GM23338 (cell line): ENCODE results near the gene CAPN15. TPM values are rescaled to one million over a fixed set of nuclear protein-coding genes. Genes with fewer than 3 reads are reported as not detected.

ENCODE experiments used
- ATAC-seq: fragments of 200-7000 bp; cut with Tn5 transposase; 3 replicates; pipeline ENCODE4 v1.9.1; 2020
- DNase-seq: peaks from one replicate; pipeline ENCODE4 v3.0.0-alpha.2; 2015; ENCODE audit warnings: low spot score
- H2AFZ ChIP-seq: fragments of 200-600 bp; sonication (generic); 2 replicates; pipeline ENCODE4 v1.8.0; 2016; ENCODE audit warnings: antibody characterized with exemption, mild to moderate bottlenecking, moderate library complexity
- H3F3A ChIP-seq: fragments of 200-600 bp; sonication (generic); replicated peaks from 2 replicates; pipeline ENCODE4 v1.8.0; 2017; ENCODE audit warnings: antibody characterized with exemption, mixed run types, low read depth
- H3K27ac ChIP-seq: fragments of 200-600 bp; sonication (generic); 2 replicates; pipeline ENCODE4 v1.6.1; 2016; ENCODE audit warnings: low read depth
- H3K27me3 ChIP-seq: fragments of 200-600 bp; sonication (generic); 2 replicates; pipeline ENCODE4 v1.8.0; 2016; ENCODE audit warnings: mild to moderate bottlenecking, mixed run types, moderate library complexity; ENCODE audit not compliant: insufficient read depth
- H3K36me3 ChIP-seq: fragments of 200-600 bp; sonication (generic); 2 replicates; pipeline ENCODE4 v1.8.0; 2016; ENCODE audit warnings: mild to moderate bottlenecking; ENCODE audit not compliant: insufficient read depth
- H3K4me1 ChIP-seq: fragments of 200-600 bp; sonication (generic); 2 replicates; pipeline ENCODE4 v1.8.0; 2016; ENCODE audit warnings: mild to moderate bottlenecking, moderate library complexity; ENCODE audit not compliant: insufficient read depth
- H3K4me2 ChIP-seq: fragments of 200-600 bp; sonication (generic); 2 replicates; pipeline ENCODE4 v1.7.1; 2017; ENCODE audit warnings: mixed run types
- H3K4me3 ChIP-seq: fragments of 200-600 bp; sonication (generic); 2 replicates; pipeline ENCODE4 v1.6.1; 2016; ENCODE audit warnings: mixed run types
- H3K79me2 ChIP-seq: fragments of 200-600 bp; sonication (generic); replicated peaks from 2 replicates; pipeline ENCODE4 v1.8.0; 2017; ENCODE audit warnings: mild to moderate bottlenecking; ENCODE audit not compliant: insufficient read depth
- H3K9me2 ChIP-seq: fragments of 200-600 bp; sonication (generic); 2 replicates; pipeline ENCODE4 v1.8.0; 2017; ENCODE audit not compliant: insufficient read depth
- H4K20me1 ChIP-seq: fragments of 200-600 bp; sonication (generic); replicated peaks from 2 replicates; pipeline ENCODE4 v1.8.0; 2017; ENCODE audit warnings: mild to moderate bottlenecking; ENCODE audit not compliant: insufficient read depth
- H3K27ac Mint-ChIP-seq: 2 replicates; pipeline ENCODE4 v1.8.0; 2020; ENCODE audit warnings: inconsistent platforms, mild to moderate bottlenecking, moderate library complexity, mixed read lengths
- H3K27me3 Mint-ChIP-seq: 3 replicates; pipeline ENCODE4 v1.8.0; 2022; ENCODE audit warnings: low read depth, mild to moderate bottlenecking, moderate library complexity, mixed read lengths, inconsistent platforms; ENCODE audit not compliant: insufficient read depth, poor library complexity
- H3K36me3 Mint-ChIP-seq: 3 replicates; pipeline ENCODE4 v1.8.0; 2021; ENCODE audit warnings: low read depth, mild to moderate bottlenecking, inconsistent platforms, moderate library complexity, mixed read lengths
- H3K4me1 Mint-ChIP-seq: 3 replicates; pipeline ENCODE4 v1.8.0; 2020; ENCODE audit warnings: mild to moderate bottlenecking, inconsistent platforms, mixed read lengths
- H3K4me3 Mint-ChIP-seq: 3 replicates; pipeline ENCODE4 v1.8.0; 2021; ENCODE audit warnings: moderate library complexity, mild to moderate bottlenecking, inconsistent platforms, mixed read lengths
- H3K9me3 Mint-ChIP-seq: 3 replicates; pipeline ENCODE4 v1.8.0; 2020; ENCODE audit warnings: moderate library complexity, mild to moderate bottlenecking, inconsistent platforms, mixed read lengths
- CTCF ChIP-seq, 2 experiments: fragments of 200-600 bp in 1 of 2; sonication (generic) in 1 of 2; conservative IDR thresholded peaks; 2 replicates each; pipeline versions ENCODE4 v1.5.1 to v1.6.1; 2016 to 2017; ENCODE audit warnings: antibody characterized with exemption in 2 of 2, low read depth in 2 of 2, mild to moderate bottlenecking in 2 of 2, moderate library complexity in 1 of 2
- EZH2phosphoT487 ChIP-seq: fragments of 200-600 bp; sonication (generic); IDR thresholded peaks from one replicate; pipeline ENCODE4 v1.8.1; 2018; ENCODE audit warnings: antibody characterized with exemption; ENCODE audit not compliant: unreplicated experiment
- REST ChIP-seq: IDR thresholded peaks from one replicate; pipeline ENCODE4 v1.6.1; 2018; ENCODE audit warnings: antibody characterized with exemption; ENCODE audit not compliant: unreplicated experiment
- ZNF331 ChIP-seq: fragments of 250-450 bp; sonication (Bioruptor Pico); IDR thresholded peaks from 2 replicates; pipeline ENCODE4 v1.5.0; 2020; ENCODE audit warnings: low read depth, mild to moderate bottlenecking, moderate library complexity
- polyA plus RNA-seq: library from polyadenylated mRNA; unstranded; fragments of >200 nt; fragmentation: Nextera tagmentation; extraction: Ambion mirVana; gene quantifications from 2 replicates; pipeline ENCODE4 v1.2.1, GENCODE V29; 2016
- total RNA-seq: library from RNA; depleted of rRNA; stranded (reverse); fragments of >200 nt; shearing (Covaris generic); gene quantifications from 2 replicates; pipeline ENCODE4 v1.2.3, GENCODE V29; 2014
- TF ChIP-seq, protein P1 (sequence below): fragments of 250-450 bp; sonication (Bioruptor Pico); IDR thresholded peaks from 2 replicates; pipeline ENCODE4 v1.5.0; 2020; ENCODE audit warnings: mild to moderate bottlenecking, moderate library complexity

CAPN15 gene
- total and polyA plus RNA-seq, 2 experiments from 2014 or later = 27.3 to 164 TPM

DNA sequence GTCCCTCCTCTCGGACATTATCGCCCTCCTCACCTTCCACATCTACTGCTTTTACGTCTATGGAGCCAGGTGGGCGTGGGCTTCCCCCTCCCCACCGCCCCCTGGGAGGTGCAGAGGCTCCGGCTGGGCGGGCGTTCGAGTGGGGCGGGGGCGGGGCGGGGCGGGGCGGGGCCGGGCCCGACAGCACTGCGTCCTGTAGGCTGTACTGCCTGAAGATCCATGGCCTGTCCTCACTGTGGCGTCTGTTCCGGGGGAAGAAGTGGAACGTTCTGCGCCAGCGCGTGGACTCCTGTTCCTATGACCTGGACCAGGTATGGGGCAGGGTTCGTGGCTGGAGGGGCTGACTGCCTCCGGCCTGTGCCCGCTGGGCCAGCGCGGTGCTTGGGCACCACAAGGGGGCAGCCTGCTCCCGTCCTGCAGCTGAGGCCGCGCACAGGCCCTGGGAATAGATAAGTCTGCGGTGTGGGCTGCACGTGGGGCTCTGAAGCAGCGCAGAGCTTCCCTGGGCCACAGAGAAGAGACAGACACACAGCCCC is 51.4 kb downstream of the CAPN15 start:
- Mint-ChIP-seq H3K4me3 (peak overlapping the region; percentile 59; the same call in 2 of the 3 replicates), H3K36me3 (no peaks in the 10 kb centered on the region), H3K9me3 (no peaks in the 10 kb centered on the region), H3K4me1 (peaks cover 4% of the 10 kb centered on the region), H3K27me3 (peaks cover 4% of the 10 kb centered on the region), H3K27ac (no peak overlapping the region)
- peak; percentile 93 for DNase-seq
- Histone ChIP-seq H3K4me3 (peak overlapping the region; percentile 42; the same call in 1 of the 2 replicates), H3K36me3 (no peaks in the 10 kb centered on the region), H3F3A (peaks cover 10% of the 10 kb centered on the region; the same call in 1 of the 2 replicates), H3K4me1 (peaks cover 4% of the 10 kb centered on the region; the same call in 1 of the 2 replicates), H4K20me1 (no peaks in the 10 kb centered on the region), H3K27ac (no peak overlapping the region), H3K4me2 (peak overlapping the region; percentile 66; the same call in 1 of the 2 replicates), H3K79me2 (no peaks in the 10 kb centered on the region), H3K27me3 (no peaks in the 10 kb centered on the region), H3K9me2 (no peaks in the 10 kb centered on the region), H2AFZ (no peak overlapping the region)
- TF ChIP-seq ZNF331 = no peak
- TF ChIP-seq CTCF (conservative IDR thresholded peaks at IDR 0.05; ENCODE audit: low read depth in 2 of 2) = peak; percentile 73 to 98
- no peak for TF ChIP-seq REST
- TF ChIP-seq, protein P1, sequence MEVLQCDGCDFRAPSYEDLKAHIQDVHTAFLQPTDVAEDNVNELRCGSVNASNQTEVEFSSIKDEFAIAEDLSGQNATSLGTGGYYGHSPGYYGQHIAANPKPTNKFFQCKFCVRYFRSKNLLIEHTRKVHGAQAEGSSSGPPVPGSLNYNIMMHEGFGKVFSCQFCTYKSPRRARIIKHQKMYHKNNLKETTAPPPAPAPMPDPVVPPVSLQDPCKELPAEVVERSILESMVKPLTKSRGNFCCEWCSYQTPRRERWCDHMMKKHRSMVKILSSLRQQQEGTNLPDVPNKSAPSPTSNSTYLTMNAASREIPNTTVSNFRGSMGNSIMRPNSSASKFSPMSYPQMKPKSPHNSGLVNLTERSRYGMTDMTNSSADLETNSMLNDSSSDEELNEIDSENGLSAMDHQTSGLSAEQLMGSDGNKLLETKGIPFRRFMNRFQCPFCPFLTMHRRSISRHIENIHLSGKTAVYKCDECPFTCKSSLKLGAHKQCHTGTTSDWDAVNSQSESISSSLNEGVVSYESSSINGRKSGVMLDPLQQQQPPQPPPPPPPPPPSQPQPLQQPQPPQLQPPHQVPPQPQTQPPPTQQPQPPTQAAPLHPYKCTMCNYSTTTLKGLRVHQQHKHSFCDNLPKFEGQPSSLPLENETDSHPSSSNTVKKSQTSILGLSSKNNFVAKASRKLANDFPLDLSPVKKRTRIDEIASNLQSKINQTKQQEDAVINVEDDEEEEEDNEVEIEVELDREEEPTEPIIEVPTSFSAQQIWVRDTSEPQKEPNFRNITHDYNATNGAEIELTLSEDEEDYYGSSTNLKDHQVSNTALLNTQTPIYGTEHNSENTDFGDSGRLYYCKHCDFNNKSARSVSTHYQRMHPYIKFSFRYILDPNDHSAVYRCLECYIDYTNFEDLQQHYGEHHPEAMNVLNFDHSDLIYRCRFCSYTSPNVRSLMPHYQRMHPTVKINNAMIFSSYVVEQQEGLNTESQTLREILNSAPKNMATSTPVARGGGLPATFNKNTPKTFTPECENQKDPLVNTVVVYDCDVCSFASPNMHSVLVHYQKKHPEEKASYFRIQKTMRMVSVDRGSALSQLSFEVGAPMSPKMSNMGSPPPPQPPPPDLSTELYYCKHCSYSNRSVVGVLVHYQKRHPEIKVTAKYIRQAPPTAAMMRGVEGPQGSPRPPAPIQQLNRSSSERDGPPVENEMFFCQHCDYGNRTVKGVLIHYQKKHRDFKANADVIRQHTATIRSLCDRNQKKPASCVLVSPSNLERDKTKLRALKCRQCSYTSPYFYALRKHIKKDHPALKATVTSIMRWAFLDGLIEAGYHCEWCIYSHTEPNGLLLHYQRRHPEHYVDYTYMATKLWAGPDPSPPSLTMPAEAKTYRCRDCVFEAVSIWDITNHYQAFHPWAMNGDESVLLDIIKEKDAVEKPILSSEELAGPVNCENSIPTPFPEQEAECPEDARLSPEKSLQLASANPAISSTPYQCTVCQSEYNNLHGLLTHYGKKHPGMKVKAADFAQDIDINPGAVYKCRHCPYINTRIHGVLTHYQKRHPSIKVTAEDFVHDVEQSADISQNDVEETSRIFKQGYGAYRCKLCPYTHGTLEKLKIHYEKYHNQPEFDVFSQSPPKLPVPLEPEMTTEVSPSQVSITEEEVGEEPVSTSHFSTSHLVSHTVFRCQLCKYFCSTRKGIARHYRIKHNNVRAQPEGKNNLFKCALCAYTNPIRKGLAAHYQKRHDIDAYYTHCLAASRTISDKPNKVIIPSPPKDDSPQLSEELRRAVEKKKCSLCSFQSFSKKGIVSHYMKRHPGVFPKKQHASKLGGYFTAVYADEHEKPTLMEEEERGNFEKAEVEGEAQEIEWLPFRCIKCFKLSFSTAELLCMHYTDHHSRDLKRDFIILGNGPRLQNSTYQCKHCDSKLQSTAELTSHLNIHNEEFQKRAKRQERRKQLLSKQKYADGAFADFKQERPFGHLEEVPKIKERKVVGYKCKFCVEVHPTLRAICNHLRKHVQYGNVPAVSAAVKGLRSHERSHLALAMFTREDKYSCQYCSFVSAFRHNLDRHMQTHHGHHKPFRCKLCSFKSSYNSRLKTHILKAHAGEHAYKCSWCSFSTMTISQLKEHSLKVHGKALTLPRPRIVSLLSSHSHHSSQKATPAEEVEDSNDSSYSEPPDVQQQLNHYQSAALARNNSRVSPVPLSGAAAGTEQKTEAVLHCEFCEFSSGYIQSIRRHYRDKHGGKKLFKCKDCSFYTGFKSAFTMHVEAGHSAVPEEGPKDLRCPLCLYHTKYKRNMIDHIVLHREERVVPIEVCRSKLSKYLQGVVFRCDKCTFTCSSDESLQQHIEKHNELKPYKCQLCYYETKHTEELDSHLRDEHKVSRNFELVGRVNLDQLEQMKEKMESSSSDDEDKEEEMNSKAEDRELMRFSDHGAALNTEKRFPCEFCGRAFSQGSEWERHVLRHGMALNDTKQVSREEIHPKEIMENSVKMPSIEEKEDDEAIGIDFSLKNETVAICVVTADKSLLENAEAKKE = no peak
- no peak for TF ChIP-seq EZH2phosphoT487
- peak; percentile 76 for ATAC-seq
